ENCODE measurements around the gene KRTAP5-10.
"Not testable (repeated sequence)": the region's sequence is repeated elsewhere in the genome, so short reads cannot be mapped to it uniquely, and the experiment has no call there.

Gene KRTAP5-10, protein sequence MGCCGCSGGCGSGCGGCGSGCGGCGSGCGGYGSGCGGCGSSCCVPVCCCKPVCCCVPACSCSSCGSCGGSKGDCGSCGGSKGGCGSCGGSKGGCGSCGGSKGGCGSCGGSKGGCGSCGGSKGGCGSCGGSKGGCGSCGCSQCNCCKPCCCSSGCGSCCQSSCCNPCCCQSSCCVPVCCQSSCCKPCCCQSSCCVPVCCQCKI

DNA sequence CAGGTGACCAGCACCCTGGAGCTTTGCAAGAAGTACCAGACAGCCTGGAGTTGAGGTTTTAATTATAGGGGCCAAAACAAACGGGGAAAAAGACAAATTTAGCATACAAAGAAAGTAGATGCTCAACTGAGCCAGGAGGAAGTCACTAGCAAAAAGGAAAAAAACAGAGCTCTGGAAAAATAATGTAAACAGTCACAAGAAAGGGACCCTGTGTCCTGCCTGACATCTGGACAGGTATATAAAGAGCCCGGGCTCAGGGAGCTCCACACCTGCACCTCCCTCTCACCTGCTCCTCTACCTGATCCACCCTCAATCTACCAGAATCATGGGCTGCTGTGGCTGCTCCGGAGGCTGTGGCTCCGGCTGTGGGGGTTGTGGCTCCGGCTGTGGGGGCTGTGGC is at the start of gene KRTAP5-10:
TSS of gene KRTAP5-10 (plus strand) at position 301 of the 400 bp plus-strand sequence. CDS start at position 326, 25 bp downstream.
- H3K27me3 Mint-ChIP-seq: peaks cover 30% of the 10 kb centered on the region
- H3K36me3 Mint-ChIP-seq (ENCODE audit: low read depth): no peaks in the 10 kb centered on the region
- peaks cover 11% of the 10 kb centered on the region for H3K4me1 Mint-ChIP-seq (ENCODE audit: low read depth)
- no peak within 1 kb of the TSS for H3K4me3 Mint-ChIP-seq
- no peak within 1 kb of the TSS for H3K27ac Mint-ChIP-seq
- H3K9me3 Mint-ChIP-seq: no peaks in the 10 kb centered on the region
- intact Hi-C loops (cut with micrococcal nuclease): no loop called here

GRCh38 chr11:71518506-71519471 is 46.6 kb upstream of the KRTAP5-10 start:
- no peak overlapping the region for H3K27ac Mint-ChIP-seq
- H3K9me3 Mint-ChIP-seq: peaks cover 18% of the 10 kb centered on the region
- intact Hi-C loops (cut with micrococcal nuclease): no loop called here
- no peaks in the 10 kb centered on the region for H3K27me3 Mint-ChIP-seq
- no peaks in the 10 kb centered on the region for H3K36me3 Mint-ChIP-seq (ENCODE audit: low read depth)
- no peak overlapping the region for H3K4me3 Mint-ChIP-seq
- no peaks in the 10 kb centered on the region for H3K4me1 Mint-ChIP-seq (ENCODE audit: low read depth)

DNA sequence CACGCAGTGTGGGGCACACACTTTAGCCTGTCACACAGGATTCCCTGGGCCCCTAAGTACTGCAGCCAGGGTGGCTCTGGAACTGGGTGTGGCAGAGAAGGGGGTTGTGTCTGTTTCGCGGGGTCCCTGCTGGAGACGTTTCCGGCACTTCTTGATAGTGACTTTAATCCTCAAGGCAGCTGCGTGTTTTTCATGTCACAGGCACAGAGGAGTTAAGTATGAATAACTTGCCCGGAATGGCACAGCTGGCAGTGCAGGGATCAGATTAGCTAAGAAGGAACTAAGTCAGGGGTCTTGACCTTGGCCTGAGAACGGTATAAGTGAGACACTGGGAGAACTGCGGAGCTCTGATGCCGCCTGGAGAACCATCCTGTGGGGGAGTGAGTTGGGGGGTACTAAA is 45.8 kb upstream of the KRTAP5-10 start:
- no peaks in the 10 kb centered on the region for H3K27me3 Mint-ChIP-seq
- H3K9me3 Mint-ChIP-seq: peaks cover 11% of the 10 kb centered on the region
- no peak overlapping the region for H3K27ac Mint-ChIP-seq
- H3K36me3 Mint-ChIP-seq (ENCODE audit: low read depth): no peaks in the 10 kb centered on the region
- H3K4me3 Mint-ChIP-seq: no peak overlapping the region
- H3K4me1 Mint-ChIP-seq (ENCODE audit: low read depth): no peaks in the 10 kb centered on the region
- intact Hi-C loops (cut with micrococcal nuclease): no loop called here

GRCh38 chr11:71525188-71525937 is 40.0 kb upstream of the KRTAP5-10 start:
- Mint-ChIP-seq H3K4me1 (ENCODE audit: low read depth) (no peaks in the 10 kb centered on the region), H3K9me3 (peaks cover 11% of the 10 kb centered on the region), H3K36me3 (ENCODE audit: low read depth) (no peaks in the 10 kb centered on the region), H3K27ac (no peak overlapping the region), H3K27me3 (peaks cover 3% of the 10 kb centered on the region), H3K4me3 (no peak overlapping the region)
- intact Hi-C loops (cut with micrococcal nuclease): no loop called here

DNA sequence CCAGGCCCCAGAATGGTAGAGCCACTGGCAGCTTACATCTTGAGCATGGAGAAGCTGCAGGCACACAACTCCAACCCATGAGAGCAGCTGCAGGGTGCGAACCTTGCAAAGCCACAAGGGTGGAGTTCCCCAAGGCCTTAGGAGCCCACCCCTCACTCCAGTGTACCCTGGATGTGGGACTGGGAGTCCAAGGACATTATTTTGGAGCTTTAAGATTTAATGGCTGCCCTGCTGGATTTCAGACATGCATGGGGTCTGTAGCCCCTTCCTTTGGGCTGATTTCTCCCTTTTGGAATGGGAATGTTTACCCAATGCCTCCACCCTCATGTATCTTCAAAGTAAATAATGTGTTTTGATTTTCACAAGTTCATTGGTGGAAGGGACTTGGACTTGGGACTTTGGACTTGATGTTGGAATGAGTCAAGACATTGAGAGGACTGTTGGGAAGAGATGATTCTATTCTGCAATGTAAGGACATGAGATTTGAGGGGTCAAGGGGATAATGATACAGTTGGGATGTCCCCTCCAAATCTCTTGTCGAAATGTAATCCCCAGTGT is 39.3 kb upstream of the KRTAP5-10 start:
- Mint-ChIP-seq H3K27ac (no peak overlapping the region), H3K36me3 (ENCODE audit: low read depth) (no peaks in the 10 kb centered on the region), H3K27me3 (peaks cover 5% of the 10 kb centered on the region), H3K9me3 (peaks cover 9% of the 10 kb centered on the region), H3K4me1 (ENCODE audit: low read depth) (no peaks in the 10 kb centered on the region), H3K4me3 (no peak overlapping the region)
- intact Hi-C loops (cut with micrococcal nuclease): no loop called here

GRCh38 chr11:71526796-71527575 is 38.4 kb upstream of the KRTAP5-10 start, which contains the start of gene KRTAP5-7:
Gene KRTAP5-7, plus strand, starts transcription at chr11:71527267. Its CDS starts 34 bp downstream, at chr11:71527301.
- H3K27ac Mint-ChIP-seq; H3K27me3 Mint-ChIP-seq; H3K4me3 Mint-ChIP-seq; H3K4me1 Mint-ChIP-seq (ENCODE audit: low read depth); H3K36me3 Mint-ChIP-seq (ENCODE audit: low read depth); intact Hi-C loops (cut with micrococcal nuclease); H3K9me3 Mint-ChIP-seq: not testable (repeated sequence)

GRCh38 chr11:71527576-71528210 is 37.7 kb upstream of the KRTAP5-10 start:
- no peak overlapping the region for H3K27ac Mint-ChIP-seq
- H3K27me3 Mint-ChIP-seq: peaks cover 5% of the 10 kb centered on the region
- H3K9me3 Mint-ChIP-seq: no peaks in the 10 kb centered on the region
- no peak overlapping the region for H3K4me3 Mint-ChIP-seq
- intact Hi-C loops (cut with micrococcal nuclease): no loop called here
- peaks cover 7% of the 10 kb centered on the region for H3K4me1 Mint-ChIP-seq (ENCODE audit: low read depth)
- H3K36me3 Mint-ChIP-seq (ENCODE audit: low read depth): no peaks in the 10 kb centered on the region

DNA sequence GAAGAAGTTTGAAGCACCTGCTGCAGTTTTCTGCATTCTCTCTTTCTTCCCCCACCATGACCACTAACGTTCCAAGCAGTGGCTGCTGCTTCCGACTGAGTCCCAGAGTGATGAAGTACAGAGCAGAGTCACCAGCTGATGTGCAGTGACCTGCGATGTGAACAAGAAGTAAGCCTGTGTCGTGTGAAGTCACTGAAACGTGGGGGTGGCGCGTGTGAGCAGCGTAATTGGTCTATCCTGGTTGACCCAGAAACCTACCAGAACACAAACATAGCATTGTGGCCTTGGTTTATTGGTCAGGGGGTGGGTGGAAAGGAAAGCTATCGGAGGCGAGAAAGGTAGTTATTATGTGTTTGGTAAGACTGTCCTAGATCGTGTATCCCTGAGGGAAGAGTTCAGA is 34.8 kb upstream of the KRTAP5-10 start:
- H3K36me3 Mint-ChIP-seq (ENCODE audit: low read depth): no peaks in the 10 kb centered on the region
- intact Hi-C loops (cut with micrococcal nuclease): no loop called here
- no peak overlapping the region for H3K4me3 Mint-ChIP-seq
- no peaks in the 10 kb centered on the region for H3K9me3 Mint-ChIP-seq
- H3K4me1 Mint-ChIP-seq (ENCODE audit: low read depth): peaks cover 7% of the 10 kb centered on the region
- no peak overlapping the region for H3K27ac Mint-ChIP-seq
- H3K27me3 Mint-ChIP-seq: peaks cover 5% of the 10 kb centered on the region

GRCh38 chr11:71532036-71532610 is 33.2 kb upstream of the KRTAP5-10 start:
- intact Hi-C loops (cut with micrococcal nuclease): no loop called here
- H3K9me3 Mint-ChIP-seq: no peaks in the 10 kb centered on the region
- peaks cover 7% of the 10 kb centered on the region for H3K4me1 Mint-ChIP-seq (ENCODE audit: low read depth)
- no peak overlapping the region for H3K4me3 Mint-ChIP-seq
- no peak overlapping the region for H3K27ac Mint-ChIP-seq
- H3K36me3 Mint-ChIP-seq (ENCODE audit: low read depth): no peaks in the 10 kb centered on the region
- H3K27me3 Mint-ChIP-seq: peaks cover 5% of the 10 kb centered on the region

DNA sequence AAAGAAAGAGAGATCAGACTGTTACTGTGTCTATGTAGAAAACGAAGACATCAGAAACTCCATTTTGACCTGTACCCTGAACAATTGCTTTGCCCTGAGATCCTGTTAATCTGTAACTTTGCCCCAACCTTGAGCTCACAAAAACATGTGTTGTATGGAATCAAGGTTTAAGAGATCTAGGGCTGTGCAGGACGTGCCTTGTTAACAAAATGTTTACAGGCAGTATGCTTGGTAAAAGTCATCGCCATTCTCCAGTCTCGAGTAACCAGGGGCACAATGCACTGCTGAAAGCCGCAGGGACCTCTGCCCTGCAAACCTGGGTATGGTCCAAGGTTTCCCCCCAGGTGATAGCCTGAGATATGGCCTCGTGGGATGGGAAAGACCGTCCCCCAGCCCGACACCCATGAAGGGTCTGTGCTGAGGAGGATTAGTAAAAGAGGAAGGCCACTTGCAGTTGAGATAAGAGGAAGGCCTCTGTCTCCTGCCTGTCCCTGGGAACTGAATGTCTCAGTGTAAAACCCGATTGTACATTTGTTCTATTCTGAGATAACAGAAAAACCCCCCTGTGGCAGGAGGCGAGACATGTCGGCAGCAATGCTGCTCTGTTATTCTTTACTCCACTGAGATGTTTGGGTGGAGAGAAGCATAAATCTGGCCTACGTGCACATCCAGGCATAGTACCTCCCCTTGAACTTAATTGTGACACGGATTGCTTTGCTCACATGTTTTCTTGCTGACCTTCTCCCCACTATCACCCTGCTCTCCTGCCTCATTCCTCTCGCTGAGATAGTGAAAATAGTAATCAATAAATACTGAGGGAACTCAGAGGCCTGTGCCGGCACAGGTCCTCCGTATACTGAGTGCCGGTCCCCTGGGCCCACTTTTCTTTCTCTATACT is 30.4 kb upstream of the KRTAP5-10 start:
- intact Hi-C loops (cut with micrococcal nuclease); H3K36me3 Mint-ChIP-seq (ENCODE audit: low read depth); H3K27ac Mint-ChIP-seq; H3K27me3 Mint-ChIP-seq; H3K4me3 Mint-ChIP-seq; H3K9me3 Mint-ChIP-seq; H3K4me1 Mint-ChIP-seq (ENCODE audit: low read depth): not testable (repeated sequence)

DNA sequence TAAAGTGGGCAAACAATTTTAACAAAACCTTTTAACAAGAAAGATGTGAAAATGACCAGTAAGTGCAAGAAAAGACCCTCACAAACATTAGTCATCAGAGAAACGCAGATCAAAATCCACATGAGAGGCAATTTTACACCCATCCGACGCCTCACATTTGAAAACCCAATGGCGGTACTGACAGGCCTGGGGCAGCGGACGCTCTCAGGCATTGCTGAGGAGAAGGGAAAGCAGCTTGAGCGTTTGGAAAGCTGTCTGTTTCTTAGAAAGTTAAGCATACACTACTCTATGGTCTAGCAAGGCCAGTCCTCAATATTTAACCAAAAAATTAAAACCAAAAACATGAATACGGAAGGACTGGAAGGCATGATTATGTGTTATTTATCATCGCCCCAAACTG is 29.5 kb upstream of the KRTAP5-10 start:
- Mint-ChIP-seq H3K36me3 (ENCODE audit: low read depth) (no peaks in the 10 kb centered on the region), H3K4me3 (no peak overlapping the region), H3K27me3 (no peaks in the 10 kb centered on the region), H3K4me1 (ENCODE audit: low read depth) (peaks cover 7% of the 10 kb centered on the region), H3K9me3 (peaks cover 6% of the 10 kb centered on the region), H3K27ac (no peak overlapping the region)
- intact Hi-C loops (cut with micrococcal nuclease): no loop called here

- intact Hi-C loops (cut with micrococcal nuclease): no loop called here
Measured at GRCh38 chr11:71537537-71537936, 27.8 kb upstream of the KRTAP5-10 start.

More at GRCh38 chr11:71537537-71537936, 27.8 kb upstream of the KRTAP5-10 start:
- Mint-ChIP-seq H3K36me3 (ENCODE audit: low read depth) (no peaks in the 10 kb centered on the region), H3K27me3 (no peaks in the 10 kb centered on the region), H3K4me1 (ENCODE audit: low read depth) (no peaks in the 10 kb centered on the region), H3K9me3 (peaks cover 16% of the 10 kb centered on the region), H3K4me3 (no peak overlapping the region), H3K27ac (no peak overlapping the region)

All from dendritic cell treated with granulocyte-macrophage colony-stimulating factor and Interleukin-4, amounts not matched to agents 40 ng/mL and 50 ng/mL, for 4 days (primary cell).